ENCODE measurements around the gene RFX8. TPM values are rescaled to one million over a fixed set of nuclear protein-coding genes. Genes with fewer than 3 reads are reported as not detected.

RFX8 gene
- total RNA-seq, 4 donors from 2014 or later = 2.6 to 3.9 TPM; not detected in 2

- no peak for DNase-seq (ENCODE audit: low spot score)
- no peak for TF ChIP-seq CTCF (IDR thresholded peaks at IDR 0.05)
- ATAC-seq (ENCODE audit: low FRiP score) = no peak
Measured at GRCh38 chr2:101410746-101411145, 64.2 kb downstream of the RFX8 start.

GRCh38 chr2:101410114-101410513 is 64.8 kb downstream of the RFX8 start:
- ATAC-seq (ENCODE audit: low FRiP score) (no peak), DNase-seq (ENCODE audit: low spot score) (no peak)
- no peak for TF ChIP-seq CTCF (IDR thresholded peaks at IDR 0.05)

GRCh38 chr2:101409699-101410098 is 65.2 kb downstream of the RFX8 start:
- no peak for TF ChIP-seq CTCF (IDR thresholded peaks at IDR 0.05)
- no peak for DNase-seq (ENCODE audit: low spot score)
- no peak for ATAC-seq (ENCODE audit: low FRiP score)

GRCh38 chr2:101408925-101409324 is 66.0 kb downstream of the RFX8 start:
- no peak for TF ChIP-seq CTCF (IDR thresholded peaks at IDR 0.05)
- DNase-seq (ENCODE audit: low spot score) (no peak), ATAC-seq (ENCODE audit: low FRiP score) (no peak)

GRCh38 chr2:101405351-101405899 is 69.5 kb downstream of the RFX8 start:
- no peak for TF ChIP-seq CTCF (IDR thresholded peaks at IDR 0.05)

GRCh38 chr2:101403745-101404144 is 71.2 kb downstream of the RFX8 start:
- no peak for TF ChIP-seq CTCF (IDR thresholded peaks at IDR 0.05)
- DNase-seq (ENCODE audit: low spot score) = no peak
- ATAC-seq (ENCODE audit: low FRiP score) = no peak

More at GRCh38 chr2:101405351-101405899, 69.5 kb downstream of the RFX8 start:
- no peak for DNase-seq (ENCODE audit: low spot score)
- no peak for ATAC-seq (ENCODE audit: low FRiP score)

- no peak for ATAC-seq (ENCODE audit: low FRiP score)
- DNase-seq (ENCODE audit: low spot score) = no peak
- TF ChIP-seq CTCF (IDR thresholded peaks at IDR 0.05) = no peak
Measured at GRCh38 chr2:101402630-101403029, 72.3 kb downstream of the RFX8 start.
